GM12874 (cell line): Measurements from ENCODE around the gene TRIP6.

ENCODE experiments used
- CTCF ChIP-seq: IDR thresholded peaks from 2 replicates; pipeline ENCODE4 v1.5.1; 2011; ENCODE audit warnings: low read depth, mild to moderate bottlenecking, control low read depth, low read length, moderate library complexity; ENCODE audit not compliant: insufficient read depth

TRIP6 gene

GRCh38 chr7:100867040-100867775 lies at the start of gene TRIP6:
TSS of gene TRIP6 (plus strand) at chr7:100867387. CDS start at chr7:100867498, 111 bp downstream.
- no peak for TF ChIP-seq CTCF

GRCh38 chr7:100818366-100818765 lies 48.8 kb upstream of the TRIP6 start:
- no peak for TF ChIP-seq CTCF

GRCh38 chr7:100818825-100819224 lies 48.4 kb upstream of the TRIP6 start:
- TF ChIP-seq CTCF: no peak

- TF ChIP-seq CTCF: no peak
Measured at GRCh38 chr7:100819586-100819985, 47.6 kb upstream of the TRIP6 start.

- no peak for TF ChIP-seq CTCF
Measured at GRCh38 chr7:100822236-100823139, 44.7 kb upstream of the TRIP6 start.

GRCh38 chr7:100823140-100823525 lies 44.1 kb upstream of the TRIP6 start:
- no peak for TF ChIP-seq CTCF

- no peak for TF ChIP-seq CTCF
Measured at GRCh38 chr7:100823534-100823933, 43.7 kb upstream of the TRIP6 start.
